WTC11 (cell line): ENCODE measurements around the gene RBM39.

Experiments used
- ATF1 ChIP-seq: sonication (generic); formaldehyde crosslinking; IDR thresholded peaks from 2 replicates; pipeline ENCODE4 v1.8.1; 2023; ENCODE audit warnings: mild to moderate bottlenecking, moderate library complexity, missing genetic modification reagents
- CREB1 ChIP-seq: sonication (generic); formaldehyde crosslinking; IDR thresholded peaks from 2 replicates; pipeline ENCODE4 v1.8.0; 2023; ENCODE audit warnings: mild to moderate bottlenecking, missing genetic modification reagents
- EMX1 ChIP-seq: fragments of 250-450 bp; sonication (Bioruptor Pico); IDR thresholded peaks from 2 replicates; pipeline ENCODE4 v1.8.0; 2021; ENCODE audit warnings: mild to moderate bottlenecking
- ESRRA ChIP-seq: sonication (generic); formaldehyde crosslinking; IDR thresholded peaks from 2 replicates; pipeline ENCODE4 v1.8.1; 2022; ENCODE audit warnings: mild to moderate bottlenecking, missing genetic modification reagents, borderline replicate concordance
- MYBL2 ChIP-seq: sonication (generic); formaldehyde crosslinking; IDR thresholded peaks from 2 replicates; pipeline ENCODE4 v1.8.1; 2023; ENCODE audit warnings: mild to moderate bottlenecking, moderate library complexity, missing genetic modification reagents
- NFE2L1 ChIP-seq: sonication (generic); formaldehyde crosslinking; IDR thresholded peaks from 2 replicates; pipeline ENCODE4 v1.8.1; 2023; ENCODE audit warnings: missing genetic modification reagents
- NR3C1 ChIP-seq: sonication (generic); formaldehyde crosslinking; conservative IDR thresholded peaks from 2 replicates; pipeline ENCODE4 v1.8.1; 2023; ENCODE audit warnings: low read depth, mild to moderate bottlenecking, missing genetic modification reagents
- TF ChIP-seq, protein P1 (sequence below): sonication (generic); formaldehyde crosslinking; IDR thresholded peaks from 2 replicates; pipeline ENCODE4 v1.8.1; 2022; ENCODE audit warnings: low read depth, missing genetic modification reagents, borderline replicate concordance
- TF ChIP-seq, protein P2 (sequence below): fragments of 200-600 bp; IDR thresholded peaks from 2 replicates; pipeline ENCODE4 v1.8.0; 2022; ENCODE audit warnings: antibody characterized with exemption
- TF ChIP-seq, protein P3 (sequence below): sonication (generic); formaldehyde crosslinking; IDR thresholded peaks from 2 replicates; pipeline ENCODE4 v1.8.1; 2023; ENCODE audit warnings: mild to moderate bottlenecking, moderate library complexity, missing genetic modification reagents
- TF ChIP-seq, protein P4 (sequence below): sonication (generic); formaldehyde crosslinking; IDR thresholded peaks from 2 replicates; pipeline ENCODE4 v1.8.0; 2022; ENCODE audit warnings: mild to moderate bottlenecking, missing genetic modification reagents
- TF ChIP-seq, protein P5 (sequence below): sonication (generic); formaldehyde crosslinking; IDR thresholded peaks from 2 replicates; pipeline ENCODE4 v1.8.0; 2023; ENCODE audit warnings: mild to moderate bottlenecking, missing genetic modification reagents
- TF ChIP-seq, protein P6 (sequence below): sonication (generic); formaldehyde crosslinking; IDR thresholded peaks from 2 replicates; pipeline ENCODE4 v1.8.1; 2023; ENCODE audit warnings: mild to moderate bottlenecking, missing genetic modification reagents, moderate library complexity

DNA sequence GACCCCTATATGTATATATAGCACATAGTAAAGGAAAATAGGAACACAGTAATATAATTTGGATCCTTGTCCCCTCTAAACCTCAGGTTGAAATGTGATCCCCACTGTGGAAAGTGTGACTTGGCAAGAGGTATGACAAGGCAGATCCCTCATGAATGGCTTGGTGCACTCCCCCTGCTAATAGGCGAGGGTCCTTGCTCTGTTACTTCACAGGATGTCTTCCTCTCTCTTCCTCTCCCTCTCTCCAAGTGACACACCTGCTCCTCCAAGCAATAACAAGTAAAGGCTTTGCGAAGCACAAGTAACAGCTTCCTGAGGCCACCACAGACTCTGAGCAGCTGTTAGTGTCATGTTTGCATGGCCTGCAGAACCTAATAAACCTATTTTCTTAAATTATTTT lies 26.4 kb downstream of the RBM39 start:
- no peak for TF ChIP-seq ATF1 (CRISPR knock-in tag)
- TF ChIP-seq MYBL2 (CRISPR knock-in tag): no peak
- TF ChIP-seq, protein P1, sequence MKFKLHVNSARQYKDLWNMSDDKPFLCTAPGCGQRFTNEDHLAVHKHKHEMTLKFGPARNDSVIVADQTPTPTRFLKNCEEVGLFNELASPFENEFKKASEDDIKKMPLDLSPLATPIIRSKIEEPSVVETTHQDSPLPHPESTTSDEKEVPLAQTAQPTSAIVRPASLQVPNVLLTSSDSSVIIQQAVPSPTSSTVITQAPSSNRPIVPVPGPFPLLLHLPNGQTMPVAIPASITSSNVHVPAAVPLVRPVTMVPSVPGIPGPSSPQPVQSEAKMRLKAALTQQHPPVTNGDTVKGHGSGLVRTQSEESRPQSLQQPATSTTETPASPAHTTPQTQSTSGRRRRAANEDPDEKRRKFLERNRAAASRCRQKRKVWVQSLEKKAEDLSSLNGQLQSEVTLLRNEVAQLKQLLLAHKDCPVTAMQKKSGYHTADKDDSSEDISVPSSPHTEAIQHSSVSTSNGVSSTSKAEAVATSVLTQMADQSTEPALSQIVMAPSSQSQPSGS (CRISPR knock-in tag): no peak
- TF ChIP-seq, protein P2, sequence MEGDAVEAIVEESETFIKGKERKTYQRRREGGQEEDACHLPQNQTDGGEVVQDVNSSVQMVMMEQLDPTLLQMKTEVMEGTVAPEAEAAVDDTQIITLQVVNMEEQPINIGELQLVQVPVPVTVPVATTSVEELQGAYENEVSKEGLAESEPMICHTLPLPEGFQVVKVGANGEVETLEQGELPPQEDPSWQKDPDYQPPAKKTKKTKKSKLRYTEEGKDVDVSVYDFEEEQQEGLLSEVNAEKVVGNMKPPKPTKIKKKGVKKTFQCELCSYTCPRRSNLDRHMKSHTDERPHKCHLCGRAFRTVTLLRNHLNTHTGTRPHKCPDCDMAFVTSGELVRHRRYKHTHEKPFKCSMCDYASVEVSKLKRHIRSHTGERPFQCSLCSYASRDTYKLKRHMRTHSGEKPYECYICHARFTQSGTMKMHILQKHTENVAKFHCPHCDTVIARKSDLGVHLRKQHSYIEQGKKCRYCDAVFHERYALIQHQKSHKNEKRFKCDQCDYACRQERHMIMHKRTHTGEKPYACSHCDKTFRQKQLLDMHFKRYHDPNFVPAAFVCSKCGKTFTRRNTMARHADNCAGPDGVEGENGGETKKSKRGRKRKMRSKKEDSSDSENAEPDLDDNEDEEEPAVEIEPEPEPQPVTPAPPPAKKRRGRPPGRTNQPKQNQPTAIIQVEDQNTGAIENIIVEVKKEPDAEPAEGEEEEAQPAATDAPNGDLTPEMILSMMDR: no peak
- TF ChIP-seq CREB1 (CRISPR knock-in tag): no peak
- TF ChIP-seq, protein P3, sequence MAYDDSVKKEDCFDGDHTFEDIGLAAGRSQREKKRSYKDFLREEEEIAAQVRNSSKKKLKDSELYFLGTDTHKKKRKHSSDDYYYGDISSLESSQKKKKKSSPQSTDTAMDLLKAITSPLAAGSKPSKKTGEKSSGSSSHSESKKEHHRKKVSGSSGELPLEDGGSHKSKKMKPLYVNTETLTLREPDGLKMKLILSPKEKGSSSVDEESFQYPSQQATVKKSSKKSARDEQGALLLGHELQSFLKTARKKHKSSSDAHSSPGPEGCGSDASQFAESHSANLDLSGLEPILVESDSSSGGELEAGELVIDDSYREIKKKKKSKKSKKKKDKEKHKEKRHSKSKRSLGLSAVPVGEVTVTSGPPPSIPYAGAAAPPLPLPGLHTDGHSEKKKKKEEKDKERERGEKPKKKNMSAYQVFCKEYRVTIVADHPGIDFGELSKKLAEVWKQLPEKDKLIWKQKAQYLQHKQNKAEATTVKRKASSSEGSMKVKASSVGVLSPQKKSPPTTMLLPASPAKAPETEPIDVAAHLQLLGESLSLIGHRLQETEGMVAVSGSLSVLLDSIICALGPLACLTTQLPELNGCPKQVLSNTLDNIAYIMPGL (CRISPR knock-in tag): no peak
- no peak for TF ChIP-seq ESRRA
- TF ChIP-seq, protein P4, sequence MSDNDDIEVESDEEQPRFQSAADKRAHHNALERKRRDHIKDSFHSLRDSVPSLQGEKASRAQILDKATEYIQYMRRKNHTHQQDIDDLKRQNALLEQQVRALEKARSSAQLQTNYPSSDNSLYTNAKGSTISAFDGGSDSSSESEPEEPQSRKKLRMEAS (CRISPR knock-in tag): no peak
- no peak for TF ChIP-seq NFE2L1 (CRISPR knock-in tag)
- TF ChIP-seq NR3C1: no peak
- TF ChIP-seq, protein P5, sequence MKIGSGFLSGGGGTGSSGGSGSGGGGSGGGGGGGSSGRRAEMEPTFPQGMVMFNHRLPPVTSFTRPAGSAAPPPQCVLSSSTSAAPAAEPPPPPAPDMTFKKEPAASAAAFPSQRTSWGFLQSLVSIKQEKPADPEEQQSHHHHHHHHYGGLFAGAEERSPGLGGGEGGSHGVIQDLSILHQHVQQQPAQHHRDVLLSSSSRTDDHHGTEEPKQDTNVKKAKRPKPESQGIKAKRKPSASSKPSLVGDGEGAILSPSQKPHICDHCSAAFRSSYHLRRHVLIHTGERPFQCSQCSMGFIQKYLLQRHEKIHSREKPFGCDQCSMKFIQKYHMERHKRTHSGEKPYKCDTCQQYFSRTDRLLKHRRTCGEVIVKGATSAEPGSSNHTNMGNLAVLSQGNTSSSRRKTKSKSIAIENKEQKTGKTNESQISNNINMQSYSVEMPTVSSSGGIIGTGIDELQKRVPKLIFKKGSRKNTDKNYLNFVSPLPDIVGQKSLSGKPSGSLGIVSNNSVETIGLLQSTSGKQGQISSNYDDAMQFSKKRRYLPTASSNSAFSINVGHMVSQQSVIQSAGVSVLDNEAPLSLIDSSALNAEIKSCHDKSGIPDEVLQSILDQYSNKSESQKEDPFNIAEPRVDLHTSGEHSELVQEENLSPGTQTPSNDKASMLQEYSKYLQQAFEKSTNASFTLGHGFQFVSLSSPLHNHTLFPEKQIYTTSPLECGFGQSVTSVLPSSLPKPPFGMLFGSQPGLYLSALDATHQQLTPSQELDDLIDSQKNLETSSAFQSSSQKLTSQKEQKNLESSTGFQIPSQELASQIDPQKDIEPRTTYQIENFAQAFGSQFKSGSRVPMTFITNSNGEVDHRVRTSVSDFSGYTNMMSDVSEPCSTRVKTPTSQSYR (CRISPR knock-in tag): no peak
- TF ChIP-seq, protein P6, sequence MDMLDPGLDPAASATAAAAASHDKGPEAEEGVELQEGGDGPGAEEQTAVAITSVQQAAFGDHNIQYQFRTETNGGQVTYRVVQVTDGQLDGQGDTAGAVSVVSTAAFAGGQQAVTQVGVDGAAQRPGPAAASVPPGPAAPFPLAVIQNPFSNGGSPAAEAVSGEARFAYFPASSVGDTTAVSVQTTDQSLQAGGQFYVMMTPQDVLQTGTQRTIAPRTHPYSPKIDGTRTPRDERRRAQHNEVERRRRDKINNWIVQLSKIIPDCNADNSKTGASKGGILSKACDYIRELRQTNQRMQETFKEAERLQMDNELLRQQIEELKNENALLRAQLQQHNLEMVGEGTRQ (CRISPR knock-in tag): no peak
- no peak for TF ChIP-seq EMX1 (CRISPR knock-in tag)
